HepG2 (cell line): ENCODE data around the gene PSMC1. TPM values are rescaled to one million over a fixed set of nuclear protein-coding genes. Genes with fewer than 3 reads are reported as not detected.
"Not testable (repeated sequence)": the region's sequence is repeated elsewhere in the genome, so short reads cannot be mapped to it uniquely, and the experiment has no call there.

ENCODE experiments used
- ATAC-seq: fragments of 200-7000 bp; cut with Tn5 transposase; 3 replicates; pipeline ENCODE4 v1.9.1; 2020; ENCODE audit warnings: mild to moderate bottlenecking, moderate library complexity
- BruUV-seq: library from RNA; stranded (reverse); fragments of 400-500 nt; replicated peaks from 2 replicates; lab custom pipeline; 2021; lab: Mats Ljungman, UMichigan
- CTCF ChIA-PET: fragments of 300-600 bp; formaldehyde crosslinking; extraction: SDS; loops from one replicate; lab custom pipeline; 2021; ENCODE audit warnings: low total read pairs, inconsistent platforms, low intra/inter-chr PET ratio; lab: Yijun Ruan, JAX
- POLR2A ChIA-PET: fragments of 350-600 bp; sonication (Branson Sonifier 250); formaldehyde crosslinking; loops from one replicate; lab custom pipeline; 2020; ENCODE audit warnings: antibody characterized with exemption, inconsistent platforms; lab: Yijun Ruan, JAX
- DNase-seq: peaks from one replicate; pipeline ENCODE4 v3.0.0-alpha.2; 2015; ENCODE audit warnings: low spot score
- FAIRE-seq: peaks from 3 replicates; lab custom pipeline; 2011; peaks lifted over from hg19 to GRCh38; lab: Jason Lieb, UNC
- H2AFZ ChIP-seq: one replicate; pipeline ENCODE4 v1.6.1; 2011; ENCODE audit warnings: low read length, inconsistent platforms
- H3K27ac ChIP-seq: fragments of 300-600 bp; 3 replicates; pipeline ENCODE4 v1.8.0; 2011; ENCODE audit warnings: mixed run types, mild to moderate bottlenecking, mixed read lengths, low read length, inconsistent platforms; ENCODE audit not compliant: insufficient read depth; ENCODE audit errors: extremely low read length
- H3K27me3 ChIP-seq, 2 experiments: fragments of 200-600 bp in 1 of 2; 2 replicates in 1 of 2; 3 replicates in 1 of 2; pipeline versions ENCODE4 v1.6.0 to v1.8.0; 2011; ENCODE audit warnings: low read length in 2 of 2, mild to moderate bottlenecking in 2 of 2, moderate library complexity in 2 of 2, inconsistent platforms in 1 of 2; ENCODE audit not compliant: insufficient read depth in 2 of 2, control insufficient read depth in 1 of 2
- H3K36me3 ChIP-seq, 2 experiments: fragments of 200-600 bp in 1 of 2; replicated peaks in 1 of 2; 2 replicates in 1 of 2; 3 replicates in 1 of 2; pipeline versions ENCODE4 v1.5.1 to v1.8.0; 2011; ENCODE audit warnings: low read length in 2 of 2, inconsistent platforms in 1 of 2; ENCODE audit not compliant: insufficient read depth in 2 of 2, control insufficient read depth in 1 of 2
- H3K4me1 ChIP-seq: 2 replicates; pipeline ENCODE4 v1.5.1; 2012; ENCODE audit warnings: low read length, inconsistent platforms; ENCODE audit not compliant: insufficient read depth
- H3K4me2 ChIP-seq: 2 replicates; pipeline ENCODE4 v1.6.0; 2011; ENCODE audit warnings: low read depth, low read length, inconsistent platforms
- H3K4me3 ChIP-seq, 3 experiments: fragments of 200-600 bp in 1 of 3; sonication (generic), shearing (Covaris generic) in 1 of 3; replicated peaks in 1 of 3; 2 replicates each; pipeline ENCODE4 v1.5.1; 2011 to 2016; ENCODE audit warnings: low read length in 3 of 3, inconsistent platforms in 2 of 3, low read depth in 2 of 3, mild to moderate bottlenecking in 2 of 3, control low read depth in 1 of 3, mixed read lengths in 1 of 3; ENCODE audit not compliant: insufficient read depth in 1 of 3
- H3K79me2 ChIP-seq: one replicate; pipeline ENCODE4 v1.6.1; 2011; ENCODE audit warnings: low read length, inconsistent platforms; ENCODE audit not compliant: insufficient read depth
- H3K9ac ChIP-seq: 2 replicates; pipeline ENCODE4 v1.6.0; 2011; ENCODE audit warnings: mild to moderate bottlenecking, low read depth, low read length, inconsistent platforms; ENCODE audit not compliant: insufficient read depth
- H3K9me3 ChIP-seq: 2 replicates; pipeline ENCODE4 v1.5.1; 2012; ENCODE audit warnings: mild to moderate bottlenecking, low read length
- H4K20me1 ChIP-seq: 2 replicates; pipeline ENCODE4 v1.6.0; 2011; ENCODE audit warnings: inconsistent platforms, mild to moderate bottlenecking, low read length, moderate library complexity; ENCODE audit not compliant: insufficient read depth
- SMAD9 ChIP-seq: sonication (generic); formaldehyde crosslinking; IDR thresholded peaks from 2 replicates; pipeline ENCODE4 v1.5.1; 2020; ENCODE audit warnings: mild to moderate bottlenecking, missing genetic modification reagents
- ZC3H13 ChIP-seq: sonication (generic); formaldehyde crosslinking; IDR thresholded peaks from 2 replicates; pipeline ENCODE4 v1.8.1; 2023; ENCODE audit warnings: mild to moderate bottlenecking, missing genetic modification reagents, moderate library complexity
- ZNF225 ChIP-seq: sonication (generic); formaldehyde crosslinking; IDR thresholded peaks from 2 replicates; pipeline ENCODE4 v1.4.0; 2020; ENCODE audit warnings: mild to moderate bottlenecking, missing genetic modification reagents
- ZNF343 ChIP-seq: sonication (generic); formaldehyde crosslinking; IDR thresholded peaks from 2 replicates; pipeline ENCODE4 v1.4.0; 2020; ENCODE audit warnings: mild to moderate bottlenecking, missing genetic modification reagents
- ZNF687 ChIP-seq: sonication (generic); formaldehyde crosslinking; IDR thresholded peaks from 2 replicates; pipeline ENCODE4 v1.5.1; 2020; ENCODE audit warnings: mild to moderate bottlenecking, missing genetic modification reagents, moderate library complexity
- ZNF790 ChIP-seq: sonication (generic); formaldehyde crosslinking; IDR thresholded peaks from 2 replicates; pipeline ENCODE4 v1.8.0; 2022; ENCODE audit warnings: missing genetic modification reagents, mild to moderate bottlenecking, borderline replicate concordance
- WGBS: methylation state at CpG from one replicate; pipeline ENCODE4 v1.1.6; 2017; ENCODE audit warnings: low lambda C conversion rate; 5-methylcytosine and 5-hydroxymethylcytosine counted together
- in situ Hi-C: cut with HindIII; loops from 2 replicates; pipeline ENCODE4 v1.10.0; 2017; ENCODE audit warnings: low pct_unique_long_range_greater_than_20kb; ENCODE audit not compliant: extremely low pct_ligation_motif_present
- intact Hi-C: fragments of 100-400 bp; cut with micrococcal nuclease; formaldehyde crosslinking; loops from one replicate; pipeline ENCODE4 v1.10.0; 2022; ENCODE audit not compliant: unreplicated experiment
- polyA plus RNA-seq, 8 experiments: library from polyadenylated mRNA; depleted of rRNA in 3 of 8; stranded (reverse) in 7 of 8; unstranded in 1 of 8; fragments of >200 nt; fragmentation: Illumina TruSeq in 4 of 8; extraction: Trizol in 4 of 8; gene quantifications; 2 replicates each; pipeline versions ENCODE4 v1.2.1 to v1.2.3, GENCODE V29; 2011 to 2016; ENCODE audit warnings: low read depth in 4 of 8, missing spikeins in 1 of 8, mixed read lengths in 1 of 8; ENCODE audit not compliant: insufficient read depth in 1 of 8
- total RNA-seq, 5 experiments: library from RNA; depleted of rRNA; stranded (reverse); fragments of >200 nt; fragmentation: Illumina TruSeq; extraction: Trizol; gene quantifications; 2 replicates each; pipeline ENCODE4 v1.2.3, GENCODE V29; 2016; ENCODE audit warnings: low read depth in 1 of 5

The PSMC1 gene
- total and polyA plus RNA-seq, 2 of the 13 experiments (the other 11 are each of a cell fraction or from before 2014, with no cell fraction given), result 48.6 to 167 TPM

GRCh38 chr14:90228478-90228877 lies 27.9 kb upstream of the PSMC1 start (continued):
- TF ChIP-seq ZNF687 (CRISPR knock-in tag) (no peak), ZC3H13 (CRISPR knock-in tag) (no peak), ZNF343 (CRISPR knock-in tag) (no peak), ZNF790 (no peak), ZNF225 (CRISPR knock-in tag) (no peak), SMAD9 (no peak)

GRCh38 chr14:90229942-90230341 lies 26.4 kb upstream of the PSMC1 start:
- H4K20me1 ChIP-seq, H3K27me3 ChIP-seq, H3K27ac ChIP-seq, FAIRE-seq, H2AFZ ChIP-seq, CTCF ChIA-PET, H3K4me3 ChIP-seq, intact Hi-C loops, H3K79me2 ChIP-seq, DNase-seq, H3K36me3 ChIP-seq, H3K4me1 ChIP-seq, H3K4me2 ChIP-seq, BruUV-seq, ATAC-seq, POLR2A ChIA-PET, H3K9me3 ChIP-seq, H3K9ac ChIP-seq: not testable (repeated sequence)
- in situ Hi-C loops, result loop anchor here (25.0 kb wide), 1 partner anchor 268 kb away; the partner anchor contains the start of genes EFCAB11 and TDP1
- 6% methylated on average over 1 of the region's 1 CpG for WGBS
